K562 (cell line): ENCODE measurements around the gene UBE2H. TPM values are rescaled to one million over a fixed set of nuclear protein-coding genes. Genes with fewer than 3 reads are reported as not detected.
A peak's percentile ranks its signal among the peaks of the same experiment; 100 is the strongest.

ENCODE experiments used
- ARNT ChIP-seq, 2 experiments: fragments of 450-650 bp; IDR thresholded peaks; 2 replicates each; pipeline ENCODE4 v1.6.1; 2016; ENCODE audit warnings: mild to moderate bottlenecking in 1 of 2
- CREB1 ChIP-seq, 2 experiments: sonication (generic) in 1 of 2; formaldehyde crosslinking in 1 of 2; IDR thresholded peaks; 2 replicates each; pipeline versions ENCODE4 v1.6.1 to v1.8.0; 2012 to 2022; ENCODE audit warnings: inconsistent platforms in 1 of 2, mild to moderate bottlenecking in 1 of 2, missing genetic modification reagents in 1 of 2, moderate library complexity in 1 of 2
- KAT8 ChIP-seq: fragments of 450-650 bp; IDR thresholded peaks from 2 replicates; pipeline ENCODE4 v1.6.1; 2016; ENCODE audit warnings: low read depth, mild to moderate bottlenecking
- MCM5 ChIP-seq: fragments of 450-650 bp; IDR thresholded peaks from 2 replicates; pipeline ENCODE4 v1.6.1; 2016; ENCODE audit warnings: low read depth
- MECOM ChIP-seq: fragments of 250-450 bp; sonication (Bioruptor Pico); IDR thresholded peaks from 2 replicates; pipeline ENCODE4 v1.8.0; 2022; ENCODE audit warnings: inconsistent platforms
- PHB ChIP-seq: fragments of 250-450 bp; sonication (Bioruptor Pico); IDR thresholded peaks from 2 replicates; pipeline ENCODE4 v1.5.0; 2021
- POLR3G ChIP-seq: IDR thresholded peaks from 2 replicates; pipeline ENCODE4 v1.6.1; 2011; ENCODE audit not compliant: insufficient read length, insufficient replicate concordance; ENCODE audit errors: extremely low read depth
- SIN3A ChIP-seq, 2 experiments: fragments of 150-350 bp in 1 of 2; IDR thresholded peaks; 2 replicates each; pipeline ENCODE4 v1.6.1; 2011 to 2016; ENCODE audit warnings: borderline replicate concordance in 2 of 2, low read depth in 2 of 2, low read length in 2 of 2, mild to moderate bottlenecking in 2 of 2, moderate library complexity in 2 of 2; ENCODE audit not compliant: control insufficient read depth in 1 of 2
- SMARCB1 ChIP-seq: IDR thresholded peaks from 2 replicates; pipeline ENCODE4 v1.6.1; 2011; ENCODE audit warnings: improper control_type of control experiment, low read depth; ENCODE audit not compliant: insufficient read length
- SMARCE1 ChIP-seq: fragments of 450-650 bp; IDR thresholded peaks from 2 replicates; pipeline ENCODE4 v1.7.1; 2016; ENCODE audit warnings: mild to moderate bottlenecking
- SMC3 ChIP-seq: conservative IDR thresholded peaks from 2 replicates; pipeline ENCODE4 v1.6.1; 2011; ENCODE audit warnings: low read depth, low read length, improper control_type of control experiment; ENCODE audit not compliant: insufficient read depth
- SRSF3 ChIP-seq: fragments of 200-400 bp; formaldehyde crosslinking; IDR thresholded peaks from 2 replicates; pipeline ENCODE4 v1.6.1; 2016; ENCODE audit warnings: mild to moderate bottlenecking, low read length, moderate library complexity; ENCODE audit not compliant: insufficient read depth
- TCF15 ChIP-seq: fragments of 250-450 bp; sonication (Bioruptor Pico); IDR thresholded peaks from 2 replicates; pipeline ENCODE4 v1.8.0; 2022; ENCODE audit warnings: moderate library complexity, mild to moderate bottlenecking, inconsistent platforms
- ZHX1 ChIP-seq: fragments of 150-350 bp; conservative IDR thresholded peaks from 2 replicates; pipeline ENCODE4 v1.6.1; 2014; ENCODE audit warnings: low read length
- ZNF232 ChIP-seq: sonication (generic); formaldehyde crosslinking; IDR thresholded peaks from 2 replicates; pipeline ENCODE4 v1.8.0; 2022; ENCODE audit warnings: mild to moderate bottlenecking, missing genetic modification reagents
- ZNF699 ChIP-seq: fragments of 250-450 bp; sonication (Bioruptor Pico); IDR thresholded peaks from 2 replicates; pipeline ENCODE4 v1.8.0; 2021; ENCODE audit warnings: mild to moderate bottlenecking, moderate library complexity; ENCODE audit not compliant: insufficient replicate concordance
- polyA plus RNA-seq, 8 experiments: library from polyadenylated mRNA; depleted of rRNA in 4 of 8; stranded (reverse) in 5 of 8; unstranded in 3 of 8; fragments of >200 nt; fragmentation: Nextera tagmentation in 2 of 8; fragmentation: Illumina TruSeq in 1 of 8; extraction: Ambion mirVana in 2 of 8; extraction: Trizol in 1 of 8; gene quantifications; 2 replicates each; pipeline versions ENCODE4 v1.2.1 to v1.2.3, GENCODE V29; 2011 to 2014; ENCODE audit warnings: inconsistent platforms in 1 of 8, missing spikeins in 1 of 8
- total RNA-seq, 7 experiments: library from RNA; depleted of rRNA in 6 of 7; stranded (reverse); fragments of >200 nt in 6 of 7; fragmentation: Illumina TruSeq in 2 of 7; extraction: Trizol in 2 of 7; gene quantifications; 2 replicates each; pipeline versions ENCODE4 v1.2.1 to v1.2.3, GENCODE V29; 2011 to 2021; ENCODE audit warnings: low replicate concordance in 1 of 7

UBE2H gene
- total and polyA plus RNA-seq, 9 of the 15 experiments (the other 6 are each of a cell fraction or from before 2014, with no cell fraction given) = 6.3 to 33.0 (median 13.3) TPM

- TF ChIP-seq MECOM (CRISPR knock-in tag) (peak; percentile 48; the same call in 1 of the 2 replicates), ARNT (IDR thresholded peaks at IDR 0.05) (peak in 1 of 2 experiments; percentile 69; a peak in 1 of 4 replicates), SRSF3 (no peak), KAT8 (no peak), SMARCB1 (no peak), POLR3G (no peak), SIN3A (IDR thresholded peaks at IDR 0.05; ENCODE audit: borderline replicate concordance in 2 of 2, control insufficient read depth in 1 of 2, low read depth in 2 of 2, low read length in 2 of 2) (no peak), MCM5 (no peak), ZNF232 (CRISPR knock-in tag) (no peak), ZHX1 (no peak), CREB1 (IDR thresholded peaks at IDR 0.05) (no peak), CREB1 (CRISPR knock-in tag; IDR thresholded peaks at IDR 0.05) (no peak), PHB (CRISPR knock-in tag) (peak; percentile 63; the same call in 1 of the 2 replicates), SMC3 (no peak), SMARCE1 (peak; percentile 71; the same call in 1 of the 2 replicates), TCF15 (CRISPR knock-in tag) (no peak), ZNF699 (CRISPR knock-in tag) (no peak)
Measured at GRCh38 chr7:129959471-129960203, 6.9 kb upstream of the UBE2H start (continued).
